HepG2 (cell line): ENCODE data around the gene ARAP1. TPM values are rescaled to one million over a fixed set of nuclear protein-coding genes. Genes with fewer than 3 reads are reported as not detected.

Experiments used
- ATAC-seq: fragments of 200-7000 bp; cut with Tn5 transposase; 3 replicates; pipeline ENCODE4 v1.9.1; 2020; ENCODE audit warnings: mild to moderate bottlenecking, moderate library complexity
- BruUV-seq: library from RNA; stranded (reverse); fragments of 400-500 nt; replicated peaks from 2 replicates; lab custom pipeline; 2021; lab: Mats Ljungman, UMichigan
- CTCF ChIA-PET: fragments of 300-600 bp; formaldehyde crosslinking; extraction: SDS; loops from one replicate; lab custom pipeline; 2021; ENCODE audit warnings: low total read pairs, inconsistent platforms, low intra/inter-chr PET ratio; lab: Yijun Ruan, JAX
- POLR2A ChIA-PET: fragments of 350-600 bp; sonication (Branson Sonifier 250); formaldehyde crosslinking; loops from one replicate; lab custom pipeline; 2020; ENCODE audit warnings: antibody characterized with exemption, inconsistent platforms; lab: Yijun Ruan, JAX
- DNase-seq: peaks from one replicate; pipeline ENCODE4 v3.0.0-alpha.2; 2015; ENCODE audit warnings: low spot score
- FAIRE-seq: peaks from 3 replicates; lab custom pipeline; 2011; peaks lifted over from hg19 to GRCh38; lab: Jason Lieb, UNC
- H2AFZ ChIP-seq: one replicate; pipeline ENCODE4 v1.6.1; 2011; ENCODE audit warnings: low read length, inconsistent platforms
- H3K27ac ChIP-seq: fragments of 300-600 bp; 3 replicates; pipeline ENCODE4 v1.8.0; 2011; ENCODE audit warnings: mixed run types, mild to moderate bottlenecking, mixed read lengths, low read length, inconsistent platforms; ENCODE audit not compliant: insufficient read depth; ENCODE audit errors: extremely low read length
- H3K27me3 ChIP-seq, 2 experiments: fragments of 200-600 bp in 1 of 2; 2 replicates in 1 of 2; 3 replicates in 1 of 2; pipeline versions ENCODE4 v1.6.0 to v1.8.0; 2011; ENCODE audit warnings: low read length in 2 of 2, mild to moderate bottlenecking in 2 of 2, moderate library complexity in 2 of 2, inconsistent platforms in 1 of 2; ENCODE audit not compliant: insufficient read depth in 2 of 2, control insufficient read depth in 1 of 2
- H3K36me3 ChIP-seq, 2 experiments: fragments of 200-600 bp in 1 of 2; replicated peaks in 1 of 2; 2 replicates in 1 of 2; 3 replicates in 1 of 2; pipeline versions ENCODE4 v1.5.1 to v1.8.0; 2011; ENCODE audit warnings: low read length in 2 of 2, inconsistent platforms in 1 of 2; ENCODE audit not compliant: insufficient read depth in 2 of 2, control insufficient read depth in 1 of 2
- H3K4me1 ChIP-seq: 2 replicates; pipeline ENCODE4 v1.5.1; 2012; ENCODE audit warnings: low read length, inconsistent platforms; ENCODE audit not compliant: insufficient read depth
- H3K4me2 ChIP-seq: 2 replicates; pipeline ENCODE4 v1.6.0; 2011; ENCODE audit warnings: low read depth, low read length, inconsistent platforms
- H3K4me3 ChIP-seq, 3 experiments: fragments of 200-600 bp in 1 of 3; sonication (generic), shearing (Covaris generic) in 1 of 3; replicated peaks in 1 of 3; 2 replicates each; pipeline ENCODE4 v1.5.1; 2011 to 2016; ENCODE audit warnings: low read length in 3 of 3, inconsistent platforms in 2 of 3, low read depth in 2 of 3, mild to moderate bottlenecking in 2 of 3, control low read depth in 1 of 3, mixed read lengths in 1 of 3; ENCODE audit not compliant: insufficient read depth in 1 of 3
- H3K79me2 ChIP-seq: one replicate; pipeline ENCODE4 v1.6.1; 2011; ENCODE audit warnings: low read length, inconsistent platforms; ENCODE audit not compliant: insufficient read depth
- H3K9ac ChIP-seq: 2 replicates; pipeline ENCODE4 v1.6.0; 2011; ENCODE audit warnings: mild to moderate bottlenecking, low read depth, low read length, inconsistent platforms; ENCODE audit not compliant: insufficient read depth
- H3K9me3 ChIP-seq: 2 replicates; pipeline ENCODE4 v1.5.1; 2012; ENCODE audit warnings: mild to moderate bottlenecking, low read length
- H4K20me1 ChIP-seq: 2 replicates; pipeline ENCODE4 v1.6.0; 2011; ENCODE audit warnings: inconsistent platforms, mild to moderate bottlenecking, low read length, moderate library complexity; ENCODE audit not compliant: insufficient read depth
- CHD4 ChIP-seq: fragments of 200-600 bp; sonication (generic); IDR thresholded peaks from 2 replicates; pipeline ENCODE4 v1.7.0; 2017; ENCODE audit warnings: mild to moderate bottlenecking, low read length, borderline replicate concordance
- DNMT1 ChIP-seq: sonication (generic); formaldehyde crosslinking; IDR thresholded peaks from 2 replicates; pipeline ENCODE4 v1.5.1; 2020; ENCODE audit warnings: mild to moderate bottlenecking, missing genetic modification reagents
- ELK4 ChIP-seq: sonication (generic); formaldehyde crosslinking; IDR thresholded peaks from 2 replicates; pipeline ENCODE4 v1.9.0; 2021; ENCODE audit warnings: missing genetic modification reagents, borderline replicate concordance
- FOXP1 ChIP-seq, 2 experiments: fragments of 450-650 bp in 1 of 2; IDR thresholded peaks; 2 replicates each; pipeline ENCODE4 v1.6.1; 2017 to 2018; ENCODE audit warnings: antibody characterized with exemption in 1 of 2
- MBNL3 ChIP-seq: fragments of 250-450 bp; sonication (Bioruptor Pico); conservative IDR thresholded peaks from 2 replicates; pipeline ENCODE4 v1.8.0; 2022; ENCODE audit warnings: mild to moderate bottlenecking, inconsistent platforms
- ZFP62 ChIP-seq: sonication (generic); formaldehyde crosslinking; IDR thresholded peaks from 2 replicates; pipeline ENCODE4 v1.4.0; 2020; ENCODE audit warnings: missing genetic modification reagents
- ZKSCAN5 ChIP-seq: sonication (generic); formaldehyde crosslinking; IDR thresholded peaks from 2 replicates; pipeline ENCODE4 v1.5.1; 2020; ENCODE audit warnings: mild to moderate bottlenecking, missing genetic modification reagents
- ZNF10 ChIP-seq: sonication (generic); formaldehyde crosslinking; IDR thresholded peaks from 2 replicates; pipeline ENCODE4 v1.4.0; 2020; ENCODE audit warnings: mild to moderate bottlenecking, low read depth, missing genetic modification reagents, borderline replicate concordance
- ZNF329 ChIP-seq: sonication (generic); formaldehyde crosslinking; IDR thresholded peaks from 2 replicates; pipeline ENCODE4 v1.9.0; 2021; ENCODE audit warnings: low read depth, mild to moderate bottlenecking, missing genetic modification reagents
- ZNF710 ChIP-seq: sonication (generic); formaldehyde crosslinking; IDR thresholded peaks from 2 replicates; pipeline ENCODE4 v1.5.0; 2020; ENCODE audit warnings: mild to moderate bottlenecking, missing genetic modification reagents, borderline replicate concordance
- WGBS: methylation state at CpG from one replicate; pipeline ENCODE4 v1.1.6; 2017; ENCODE audit warnings: low lambda C conversion rate; 5-methylcytosine and 5-hydroxymethylcytosine counted together
- in situ Hi-C: cut with HindIII; loops from 2 replicates; pipeline ENCODE4 v1.10.0; 2017; ENCODE audit warnings: low pct_unique_long_range_greater_than_20kb; ENCODE audit not compliant: extremely low pct_ligation_motif_present
- intact Hi-C: fragments of 100-400 bp; cut with micrococcal nuclease; formaldehyde crosslinking; loops from one replicate; pipeline ENCODE4 v1.10.0; 2022; ENCODE audit not compliant: unreplicated experiment
- polyA plus RNA-seq, 8 experiments: library from polyadenylated mRNA; depleted of rRNA in 3 of 8; stranded (reverse) in 7 of 8; unstranded in 1 of 8; fragments of >200 nt; fragmentation: Illumina TruSeq in 4 of 8; extraction: Trizol in 4 of 8; gene quantifications; 2 replicates each; pipeline versions ENCODE4 v1.2.1 to v1.2.3, GENCODE V29; 2011 to 2016; ENCODE audit warnings: low read depth in 4 of 8, missing spikeins in 1 of 8, mixed read lengths in 1 of 8; ENCODE audit not compliant: insufficient read depth in 1 of 8
- total RNA-seq, 5 experiments: library from RNA; depleted of rRNA; stranded (reverse); fragments of >200 nt; fragmentation: Illumina TruSeq; extraction: Trizol; gene quantifications; 2 replicates each; pipeline ENCODE4 v1.2.3, GENCODE V29; 2016; ENCODE audit warnings: low read depth in 1 of 5
- TF ChIP-seq, protein P1 (sequence below): sonication (generic); formaldehyde crosslinking; IDR thresholded peaks from 2 replicates; pipeline ENCODE4 v1.5.0; 2020; ENCODE audit warnings: missing genetic modification reagents

Gene ARAP1
- total and polyA plus RNA-seq, 2 of the 13 experiments (the other 11 are each of a cell fraction or from before 2014, with no cell fraction given), result 43.2 to 55.5 TPM

DNA sequence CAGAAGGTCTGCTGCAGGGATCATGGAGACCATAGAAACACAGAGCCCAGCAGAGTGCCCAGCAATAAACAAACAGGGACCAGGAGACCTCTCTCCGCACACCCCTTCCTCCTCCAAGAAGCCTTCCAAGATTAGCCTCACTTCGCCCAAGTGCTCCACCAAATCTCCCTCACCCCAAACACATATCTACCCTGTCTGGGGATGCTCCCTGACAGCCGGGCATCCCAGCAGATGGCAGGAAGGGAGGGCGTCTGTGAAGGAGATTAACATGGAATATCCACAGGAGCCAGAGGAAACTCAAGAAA lies 26.5 kb downstream of the ARAP1 start:
- no peaks in the 10 kb centered on the region for H3K9me3 ChIP-seq
- in situ Hi-C loops, result no loop called here
- intact Hi-C loops, result loop anchor here (1.0 to 5.0 kb wide), 4 partner anchors 41 to 452 kb away; partner anchors contain the start of gene STARD10
- no peak overlapping the region for H2AFZ ChIP-seq
- H3K27me3 ChIP-seq, result no peaks in the 10 kb centered on the region
- no peak for DNase-seq
- peaks cover 18% of the 10 kb centered on the region; the same call in 1 of the 2 replicates for H4K20me1 ChIP-seq
- H3K27ac ChIP-seq, result no peak overlapping the region
- BruUV-seq, result no TSS peak
- H3K4me1 ChIP-seq, result no peaks in the 10 kb centered on the region
- peaks cover 33 to 63% of the 10 kb centered on the region in 2 experiments; a peak in 4 of 5 replicates for H3K36me3 ChIP-seq
- POLR2A ChIA-PET, result interaction anchor here (0.6 to 1.5 kb wide), 7 partner anchors 53 to 87 kb away, joined by 3 to 11 read pairs (median 3); partner anchors contain the start of gene STARD10
- TF ChIP-seq DNMT1 (CRISPR knock-in tag) (no peak), ZNF10 (no peak), ZNF710 (CRISPR knock-in tag) (no peak), ELK4 (CRISPR knock-in tag) (no peak), ZNF329 (CRISPR knock-in tag) (no peak), CHD4 (no peak), ZFP62 (CRISPR knock-in tag) (no peak), FOXP1 (IDR thresholded peaks at IDR 0.05) (no peak), FOXP1 (CRISPR knock-in tag; IDR thresholded peaks at IDR 0.05) (no peak), MBNL3 (no peak), ZKSCAN5 (no peak)
- TF ChIP-seq, protein P1, sequence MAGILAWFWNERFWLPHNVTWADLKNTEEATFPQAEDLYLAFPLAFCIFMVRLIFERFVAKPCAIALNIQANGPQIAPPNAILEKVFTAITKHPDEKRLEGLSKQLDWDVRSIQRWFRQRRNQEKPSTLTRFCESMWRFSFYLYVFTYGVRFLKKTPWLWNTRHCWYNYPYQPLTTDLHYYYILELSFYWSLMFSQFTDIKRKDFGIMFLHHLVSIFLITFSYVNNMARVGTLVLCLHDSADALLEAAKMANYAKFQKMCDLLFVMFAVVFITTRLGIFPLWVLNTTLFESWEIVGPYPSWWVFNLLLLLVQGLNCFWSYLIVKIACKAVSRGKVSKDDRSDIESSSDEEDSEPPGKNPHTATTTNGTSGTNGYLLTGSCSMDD (CRISPR knock-in tag), result no peak
- TF ChIP-seq, all 625 proteins: peak for 0
- no peak overlapping the region for H3K9ac ChIP-seq
- H3K79me2 ChIP-seq, result peaks cover 52% of the 10 kb centered on the region
- ATAC-seq, result no peak
- CTCF ChIA-PET, result interaction anchor here (1.0 to 1.8 kb wide), 5 partner anchors 16 to 123 kb away, joined by 3 to 27 read pairs (median 11); partner anchors contain the start of genes ATG16L2 and STARD10
- WGBS, result 97% methylated on average over 4 of the region's 4 CpGs
- no peak for FAIRE-seq
- H3K4me3 ChIP-seq, result no peak overlapping the region
- no peak overlapping the region for H3K4me2 ChIP-seq
